ENCODE measurements around the gene DEF6.

Gene DEF6

GRCh38 chr6:35300848-35301247 is 3.2 kb downstream of the DEF6 start:
- Histone ChIP-seq H2AFZ (ENCODE audit: low read length) (no peak overlapping the region), H3K4me1 (ENCODE audit: insufficient read depth, low read length, poor library complexity, severe bottlenecking) (peaks cover 73% of the 10 kb centered on the region), H3F3A (ENCODE audit: low read depth) (no peaks in the 10 kb centered on the region), H3K4me2 (ENCODE audit: low read depth, low read length, poor library complexity, severe bottlenecking) (peak overlapping the region; percentile 89), H3K9me2 (replicated peaks; ENCODE audit: low read depth, low read length) (no peaks in the 10 kb centered on the region), H3K4me3 (ENCODE audit: low read length, poor library complexity, severe bottlenecking) (peak overlapping the region; percentile 91), H3K36me3 (ENCODE audit: insufficient read depth, low read length) (no peaks in the 10 kb centered on the region), H4K20me1 (ENCODE audit: insufficient read depth, low read length, poor library complexity, severe bottlenecking) (peaks cover 34% of the 10 kb centered on the region), H3K9me3 (ENCODE audit: insufficient read depth, low read depth, low read length) (no peaks in the 10 kb centered on the region), H3K79me2 (ENCODE audit: insufficient read depth, low read length) (peaks cover 79% of the 10 kb centered on the region), H3K27me3 (ENCODE audit: insufficient read depth, low read length, poor library complexity, severe bottlenecking) (no peaks in the 10 kb centered on the region), H3K9ac (ENCODE audit: low read depth, low read length, poor library complexity, severe bottlenecking) (peak overlapping the region; percentile 98)
- TF ChIP-seq EZH2phosphoT487 (IDR thresholded peaks at IDR 0.05; ENCODE audit: borderline replicate concordance) (no peak), CTCF (conservative IDR thresholded peaks at IDR 0.05; ENCODE audit: low read length) (no peak)

GRCh38 chr6:35302604-35303241 is 5.1 kb downstream of the DEF6 start:
- no peaks in the 10 kb centered on the region for H3K9me2 ChIP-seq (replicated peaks; ENCODE audit: low read depth, low read length)
- H3K9me3 ChIP-seq (ENCODE audit: insufficient read depth, low read depth, low read length): no peaks in the 10 kb centered on the region
- peak overlapping the region; percentile 58 for H3K9ac ChIP-seq (ENCODE audit: low read depth, low read length, poor library complexity, severe bottlenecking)
- peaks cover 60% of the 10 kb centered on the region for H3K4me1 ChIP-seq (ENCODE audit: insufficient read depth, low read length, poor library complexity, severe bottlenecking)
- H2AFZ ChIP-seq (ENCODE audit: low read length): no peak overlapping the region
- no peaks in the 10 kb centered on the region for H3K36me3 ChIP-seq (ENCODE audit: insufficient read depth, low read length)
- H3K4me2 ChIP-seq (ENCODE audit: low read depth, low read length, poor library complexity, severe bottlenecking): peak overlapping the region; percentile 90
- H3K79me2 ChIP-seq (ENCODE audit: insufficient read depth, low read length): peaks cover 92% of the 10 kb centered on the region
- no peaks in the 10 kb centered on the region for H3K27me3 ChIP-seq (ENCODE audit: insufficient read depth, low read length, poor library complexity, severe bottlenecking)
- peak overlapping the region; percentile 73 for H3K4me3 ChIP-seq (ENCODE audit: low read length, poor library complexity, severe bottlenecking)
- no peaks in the 10 kb centered on the region for H3F3A ChIP-seq (ENCODE audit: low read depth)
- peaks cover 34% of the 10 kb centered on the region for H4K20me1 ChIP-seq (ENCODE audit: insufficient read depth, low read length, poor library complexity, severe bottlenecking)
- TF ChIP-seq CTCF (conservative IDR thresholded peaks at IDR 0.05; ENCODE audit: low read length) (no peak), EZH2phosphoT487 (IDR thresholded peaks at IDR 0.05; ENCODE audit: borderline replicate concordance) (no peak)

DNA sequence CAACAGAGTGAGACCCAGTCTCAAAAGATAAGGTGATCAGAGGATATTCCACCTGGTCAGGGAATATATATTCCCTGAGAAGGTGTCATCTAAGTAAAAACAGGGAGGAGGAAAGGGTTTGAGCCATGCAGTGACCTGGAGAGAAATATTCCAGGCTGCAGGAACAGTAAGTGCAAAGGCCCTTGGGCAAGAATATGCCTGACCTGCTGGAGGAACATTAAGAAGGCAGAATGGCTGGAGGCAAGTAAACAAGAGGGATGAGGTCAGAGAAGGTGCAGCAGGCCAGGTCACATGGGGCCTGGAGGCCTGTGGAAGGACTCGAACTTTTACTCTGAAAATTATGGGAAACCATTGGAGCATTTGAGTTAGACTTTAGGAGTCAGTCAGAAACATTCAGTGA is 6.7 kb downstream of the DEF6 start:
- Histone ChIP-seq H3K4me3 (ENCODE audit: low read length, poor library complexity, severe bottlenecking) (no peak overlapping the region), H3K9ac (ENCODE audit: low read depth, low read length, poor library complexity, severe bottlenecking) (peak overlapping the region; percentile 50), H3K36me3 (ENCODE audit: insufficient read depth, low read length) (no peaks in the 10 kb centered on the region), H3K4me2 (ENCODE audit: low read depth, low read length, poor library complexity, severe bottlenecking) (peak overlapping the region; percentile 90), H3K79me2 (ENCODE audit: insufficient read depth, low read length) (peaks cover 88% of the 10 kb centered on the region), H3K27me3 (ENCODE audit: insufficient read depth, low read length, poor library complexity, severe bottlenecking) (no peaks in the 10 kb centered on the region), H3K4me1 (ENCODE audit: insufficient read depth, low read length, poor library complexity, severe bottlenecking) (peaks cover 54% of the 10 kb centered on the region), H3K9me3 (ENCODE audit: insufficient read depth, low read depth, low read length) (no peaks in the 10 kb centered on the region), H3F3A (ENCODE audit: low read depth) (no peaks in the 10 kb centered on the region), H3K9me2 (replicated peaks; ENCODE audit: low read depth, low read length) (no peaks in the 10 kb centered on the region), H2AFZ (ENCODE audit: low read length) (no peak overlapping the region), H4K20me1 (ENCODE audit: insufficient read depth, low read length, poor library complexity, severe bottlenecking) (peaks cover 34% of the 10 kb centered on the region)
- TF ChIP-seq EZH2phosphoT487 (IDR thresholded peaks at IDR 0.05; ENCODE audit: borderline replicate concordance) (no peak), CTCF (conservative IDR thresholded peaks at IDR 0.05; ENCODE audit: low read length) (no peak)

Measured in Loucy (cell line).